Keratinocyte (primary cell): ENCODE data around the gene TRMT61B.

Experiments used
- EZH2 ChIP-seq: IDR thresholded peaks from one replicate; pipeline ENCODE4 v1.6.1; 2012; ENCODE audit warnings: inconsistent platforms, mild to moderate bottlenecking, low read length, moderate library complexity
- TF ChIP-seq, protein P1 (sequence below), 3 experiments: IDR thresholded peaks in 1 of 3; conservative IDR thresholded peaks in 1 of 3; optimal IDR thresholded peaks in 1 of 3; 2 replicates in 2 of 3; 3 replicates in 1 of 3; pipeline versions ENCODE3 to v1.5.1; 2011; ENCODE audit warnings: low read length in 3 of 3, mild to moderate bottlenecking in 3 of 3, moderate library complexity in 2 of 3, control low read depth in 1 of 3, inconsistent platforms in 1 of 3; ENCODE audit not compliant: insufficient read depth in 2 of 3; ENCODE audit errors: extremely low read depth in 1 of 3

DNA sequence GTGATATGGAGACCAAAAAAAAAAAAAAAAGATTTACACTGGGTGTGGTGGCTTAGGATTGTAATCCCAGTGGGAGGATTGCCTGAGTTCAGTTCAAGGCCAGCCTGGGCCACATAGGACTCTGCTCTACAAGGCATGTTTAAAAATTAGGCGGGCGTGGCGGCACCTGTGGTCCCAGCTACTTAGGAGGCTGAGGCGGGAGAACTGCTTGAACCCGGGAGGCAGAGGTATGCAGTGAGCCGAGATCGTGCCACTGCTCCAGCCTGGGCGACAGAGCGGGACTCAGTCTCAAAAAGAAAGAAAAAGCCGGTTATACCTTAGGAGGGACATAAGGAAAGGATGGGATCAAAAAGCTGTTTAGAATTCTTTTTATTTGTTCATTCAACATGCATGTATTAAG is 60.2 kb downstream of the TRMT61B start:
- TF ChIP-seq, protein P1, sequence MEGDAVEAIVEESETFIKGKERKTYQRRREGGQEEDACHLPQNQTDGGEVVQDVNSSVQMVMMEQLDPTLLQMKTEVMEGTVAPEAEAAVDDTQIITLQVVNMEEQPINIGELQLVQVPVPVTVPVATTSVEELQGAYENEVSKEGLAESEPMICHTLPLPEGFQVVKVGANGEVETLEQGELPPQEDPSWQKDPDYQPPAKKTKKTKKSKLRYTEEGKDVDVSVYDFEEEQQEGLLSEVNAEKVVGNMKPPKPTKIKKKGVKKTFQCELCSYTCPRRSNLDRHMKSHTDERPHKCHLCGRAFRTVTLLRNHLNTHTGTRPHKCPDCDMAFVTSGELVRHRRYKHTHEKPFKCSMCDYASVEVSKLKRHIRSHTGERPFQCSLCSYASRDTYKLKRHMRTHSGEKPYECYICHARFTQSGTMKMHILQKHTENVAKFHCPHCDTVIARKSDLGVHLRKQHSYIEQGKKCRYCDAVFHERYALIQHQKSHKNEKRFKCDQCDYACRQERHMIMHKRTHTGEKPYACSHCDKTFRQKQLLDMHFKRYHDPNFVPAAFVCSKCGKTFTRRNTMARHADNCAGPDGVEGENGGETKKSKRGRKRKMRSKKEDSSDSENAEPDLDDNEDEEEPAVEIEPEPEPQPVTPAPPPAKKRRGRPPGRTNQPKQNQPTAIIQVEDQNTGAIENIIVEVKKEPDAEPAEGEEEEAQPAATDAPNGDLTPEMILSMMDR (optimal IDR thresholded peaks at IDR 0.05 in 1 of 3, IDR thresholded peaks at IDR 0.05 in 1 of 3, conservative IDR thresholded peaks at IDR 0.05 in 1 of 3; ENCODE audit: extremely low read depth in 1 of 3, insufficient read depth in 2 of 3, low read length in 3 of 3), result no peak
- no peak for TF ChIP-seq EZH2
